Posterior cingulate gyrus (tissue), 11 donors: Measurements from ENCODE around the gene LRRC63.
A peak's percentile ranks its signal among the peaks of the same experiment; 100 is the strongest.

Experiments
- DNase-seq, 10 donors: peaks; one replicate each; pipeline versions ENCODE4 v3.0.0 to v3.0.0-alpha.2; 2020 to 2021; ENCODE audit warnings: mixed read lengths in 3 of 10
- intact Hi-C: fragments of 100-400 bp; cut with DNase I; formaldehyde crosslinking; loops from one replicate; pipeline ENCODE4 v1.15.1; 2023

Gene LRRC63

GRCh38 chr13:46303742-46304385 lies 92.1 kb downstream of the LRRC63 start:
- DNase-seq = no peak
- intact Hi-C loops = no loop called here

GRCh38 chr13:46304546-46304945 lies 92.8 kb downstream of the LRRC63 start:
- DNase-seq = no peak
- intact Hi-C loops = no loop called here

- intact Hi-C loops = no loop called here
- no peak for DNase-seq
These were observed 95.8 kb downstream of the LRRC63 start for GRCh38 chr13:46307554-46307953.

DNA sequence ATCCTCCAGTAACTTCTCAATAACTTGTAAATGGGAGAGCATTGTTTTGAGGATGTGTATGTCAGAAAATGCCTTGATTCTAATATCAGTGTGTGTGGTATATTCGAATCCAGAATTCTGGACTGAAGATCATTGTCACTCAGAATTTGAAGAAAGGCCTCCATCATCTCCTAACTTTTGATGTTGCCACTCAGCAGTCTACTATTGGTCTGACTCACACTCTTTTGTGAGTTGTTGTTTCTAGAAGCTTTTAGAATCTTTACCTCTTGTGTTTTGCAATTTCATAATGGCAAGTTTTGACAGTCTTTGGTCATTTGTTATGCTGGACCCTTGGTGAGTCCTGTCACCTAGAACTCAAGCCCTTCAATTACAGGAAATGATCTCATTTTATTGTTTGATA lies 98.3 kb downstream of the LRRC63 start:
- intact Hi-C loops = no loop called here
- no peak for DNase-seq

- DNase-seq = no peak
- intact Hi-C loops = no loop called here
These were observed 99.5 kb downstream of the LRRC63 start for GRCh38 chr13:46311217-46311616.

- DNase-seq = no peak
- intact Hi-C loops = no loop called here
These were observed 101.3 kb downstream of the LRRC63 start for GRCh38 chr13:46313024-46313423.

GRCh38 chr13:46313432-46314257 lies 101.9 kb downstream of the LRRC63 start:
- intact Hi-C loops = no loop called here
- DNase-seq = no peak

- intact Hi-C loops = no loop called here
- DNase-seq = no peak
These were observed 102.9 kb downstream of the LRRC63 start for GRCh38 chr13:46314587-46314986.

DNA sequence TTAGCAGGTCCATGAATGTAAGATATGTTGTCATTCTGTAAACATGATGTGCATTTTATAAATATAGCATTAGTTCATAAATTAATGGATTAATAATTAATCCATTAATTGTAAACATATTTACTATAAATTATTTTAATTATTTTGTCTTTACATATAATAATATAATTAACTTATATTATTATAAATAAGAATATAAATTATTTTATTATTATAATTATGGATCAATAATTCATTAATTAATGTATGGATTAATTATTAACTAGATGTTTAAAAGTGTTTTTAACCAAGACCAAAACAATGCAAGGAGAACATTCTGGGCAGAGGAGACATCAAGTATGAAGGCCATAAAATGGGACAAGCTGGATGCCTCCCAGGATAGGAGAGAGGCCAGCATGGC lies 103.3 kb downstream of the LRRC63 start:
- DNase-seq = no peak
- intact Hi-C loops = no loop called here

- intact Hi-C loops = no loop called here
- DNase-seq = no peak
These were observed 103.9 kb downstream of the LRRC63 start for GRCh38 chr13:46315491-46316075.

GRCh38 chr13:46317120-46317519 lies 105.4 kb downstream of the LRRC63 start:
- intact Hi-C loops = no loop called here
- no peak for DNase-seq

GRCh38 chr13:46318986-46319385 lies 107.3 kb downstream of the LRRC63 start:
- intact Hi-C loops = no loop called here
- DNase-seq = no peak

GRCh38 chr13:46320406-46320805 lies 108.7 kb downstream of the LRRC63 start:
- no peak for DNase-seq
- intact Hi-C loops = loop anchor here (10.0 kb wide), 1 partner anchor 176 kb away; no protein-coding TSS in a partner anchor

DNA sequence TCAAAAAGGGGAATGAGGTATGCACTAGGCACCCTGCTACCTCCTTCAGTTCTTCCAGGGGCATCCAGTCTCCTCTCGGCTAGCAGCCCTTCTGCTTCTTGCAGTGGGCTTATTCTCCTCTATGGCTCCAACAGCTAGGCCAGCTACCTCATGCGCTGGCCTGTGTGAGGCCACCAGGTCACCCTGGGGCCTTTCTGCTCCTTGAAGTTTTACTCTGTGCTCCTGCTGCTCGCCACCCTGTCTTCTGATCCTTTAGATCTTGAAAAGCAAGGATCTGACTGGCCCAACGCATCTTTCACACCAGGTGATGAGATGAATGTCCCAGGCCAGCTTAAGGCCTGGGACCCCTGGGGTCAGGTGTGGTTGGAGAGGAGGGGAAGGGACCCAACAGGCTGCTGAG lies 109.1 kb downstream of the LRRC63 start:
- intact Hi-C loops = loop anchor here (10.0 kb wide), 1 partner anchor 176 kb away; no protein-coding TSS in a partner anchor
- no peak for DNase-seq

- intact Hi-C loops = loop anchor here (10.0 kb wide), 1 partner anchor 177 kb away; no protein-coding TSS in a partner anchor
These were observed 109.9 kb downstream of the LRRC63 start for GRCh38 chr13:46321494-46322225.

GRCh38 chr13:46324976-46325375 lies 113.2 kb downstream of the LRRC63 start:
- intact Hi-C loops = loop anchor here (10.0 kb wide), 1 partner anchor 180 kb away; no protein-coding TSS in a partner anchor
- DNase-seq = no peak

More at GRCh38 chr13:46321494-46322225, 109.9 kb downstream of the LRRC63 start:
- peak in 7 of 10 donors; percentile 35 to 92 (median 51) for DNase-seq
